Uterus (tissue), 4 donors: ENCODE results near the gene PCNX4. TPM values are rescaled to one million over a fixed set of nuclear protein-coding genes. Genes with fewer than 3 reads are reported as not detected.

Source experiments
- DNase-seq, 2 donors: peaks; one replicate each; pipeline ENCODE4 v3.0.0-alpha.2; 2019 to 2020
- H3K27ac ChIP-seq, 2 donors: fragments of 200-600 bp; sonication (generic); 1 replicate in 1 of 2; 2 replicates in 1 of 2; pipeline ENCODE4 v1.5.1; 2016 to 2018
- H3K27me3 ChIP-seq, 2 donors: fragments of 200-600 bp; sonication (generic); one replicate each; pipeline ENCODE4 v1.5.1; 2018 to 2019; ENCODE audit warnings: control low read depth in 1 of 2
- H3K36me3 ChIP-seq, 2 donors: fragments of 200-600 bp; sonication (generic); one replicate each; pipeline ENCODE4 v1.5.1; 2019; ENCODE audit warnings: control low read depth in 1 of 2
- H3K4me1 ChIP-seq, 2 donors: fragments of 200-600 bp; sonication (generic); one replicate each; pipeline ENCODE4 v1.5.1; 2018 to 2019; ENCODE audit warnings: control low read depth in 1 of 2
- H3K4me3 ChIP-seq, 2 donors: fragments of 200-600 bp; sonication (generic); 1 replicate in 1 of 2; 2 replicates in 1 of 2; pipeline ENCODE4 v1.5.1; 2018 to 2019; ENCODE audit warnings: mild to moderate bottlenecking in 1 of 2
- H3K9me3 ChIP-seq, 2 donors: fragments of 200-600 bp; sonication (generic); one replicate each; pipeline ENCODE4 v1.5.1; 2019; ENCODE audit warnings: control low read depth in 1 of 2
- POLR2A ChIP-seq, 2 donors: fragments of 450-650 bp; IDR thresholded peaks; one replicate each; pipeline ENCODE4 v1.6.1; 2016; ENCODE audit warnings: antibody characterized with exemption in 2 of 2, mild to moderate bottlenecking in 1 of 2, moderate library complexity in 1 of 2
- intact Hi-C: fragments of 100-400 bp; cut with DNase I; formaldehyde crosslinking; loops from one replicate; pipeline ENCODE4 v1.15.1; 2023; ENCODE audit warnings: low total_unique reads
- total RNA-seq, 4 donors: library from RNA; depleted of rRNA in 3 of 4; stranded (reverse); fragments of >200 nt in 3 of 4; gene quantifications; one replicate each; pipeline versions ENCODE4 v1.1.0 to v1.2.4, GENCODE V29; 2014 to 2023
- TF ChIP-seq, protein P1 (sequence below), 4 experiments: fragments of 200-600 bp in 2 of 4; fragments of 450-650 bp in 2 of 4; sonication (generic) in 2 of 4; IDR thresholded peaks; one replicate each; pipeline ENCODE4 v1.5.1; 2016 to 2019; ENCODE audit warnings: antibody characterized with exemption in 4 of 4, mild to moderate bottlenecking in 2 of 4, moderate library complexity in 1 of 4
- donor health status: DM: yes; HTN: yes; CAD: no.

PCNX4 gene
- total RNA-seq, 4 donors from 2014 or later = 30.9 to 163 (median 97.7) TPM

DNA sequence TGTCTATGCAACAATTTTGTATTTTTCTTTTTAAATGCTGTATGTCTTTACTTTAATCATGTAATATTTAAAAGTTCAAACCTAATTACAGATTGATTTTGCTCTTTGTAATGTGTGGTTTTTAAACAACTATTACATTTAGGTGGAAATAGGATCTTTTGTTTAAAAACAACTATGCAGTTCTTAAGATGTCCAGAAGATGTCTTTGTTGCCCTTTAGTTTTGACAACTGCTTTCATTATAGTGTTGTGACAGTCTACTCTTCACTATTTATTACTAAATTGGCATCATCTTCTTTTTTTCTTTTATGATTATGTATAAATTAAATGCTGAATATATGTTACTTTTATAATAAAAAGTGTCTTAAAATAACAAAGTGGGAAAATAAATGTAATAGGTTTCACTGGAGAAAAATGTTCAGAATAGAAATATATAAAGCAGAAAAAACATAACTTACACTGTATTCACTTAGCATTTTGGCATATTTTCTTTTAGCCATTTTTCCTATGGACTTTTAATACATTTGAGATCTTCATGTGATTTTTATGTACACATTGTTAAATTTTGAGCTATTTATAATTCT lies 27.1 kb upstream of the PCNX4 start:
- no peak overlapping the region for H3K4me3 ChIP-seq
- H3K27ac ChIP-seq = no peak overlapping the region
- no peaks in the 10 kb centered on the region for H3K36me3 ChIP-seq
- no peaks in the 10 kb centered on the region for H3K9me3 ChIP-seq
- H3K27me3 ChIP-seq = no peaks in the 10 kb centered on the region
- no peak for TF ChIP-seq POLR2A (IDR thresholded peaks at IDR 0.05)
- TF ChIP-seq, protein P1, sequence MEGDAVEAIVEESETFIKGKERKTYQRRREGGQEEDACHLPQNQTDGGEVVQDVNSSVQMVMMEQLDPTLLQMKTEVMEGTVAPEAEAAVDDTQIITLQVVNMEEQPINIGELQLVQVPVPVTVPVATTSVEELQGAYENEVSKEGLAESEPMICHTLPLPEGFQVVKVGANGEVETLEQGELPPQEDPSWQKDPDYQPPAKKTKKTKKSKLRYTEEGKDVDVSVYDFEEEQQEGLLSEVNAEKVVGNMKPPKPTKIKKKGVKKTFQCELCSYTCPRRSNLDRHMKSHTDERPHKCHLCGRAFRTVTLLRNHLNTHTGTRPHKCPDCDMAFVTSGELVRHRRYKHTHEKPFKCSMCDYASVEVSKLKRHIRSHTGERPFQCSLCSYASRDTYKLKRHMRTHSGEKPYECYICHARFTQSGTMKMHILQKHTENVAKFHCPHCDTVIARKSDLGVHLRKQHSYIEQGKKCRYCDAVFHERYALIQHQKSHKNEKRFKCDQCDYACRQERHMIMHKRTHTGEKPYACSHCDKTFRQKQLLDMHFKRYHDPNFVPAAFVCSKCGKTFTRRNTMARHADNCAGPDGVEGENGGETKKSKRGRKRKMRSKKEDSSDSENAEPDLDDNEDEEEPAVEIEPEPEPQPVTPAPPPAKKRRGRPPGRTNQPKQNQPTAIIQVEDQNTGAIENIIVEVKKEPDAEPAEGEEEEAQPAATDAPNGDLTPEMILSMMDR (IDR thresholded peaks at IDR 0.05) = peak; percentile 50 to 67 (median 56)
- H3K4me1 ChIP-seq = no peaks in the 10 kb centered on the region
- no peak for DNase-seq
- intact Hi-C loops = loop anchor here (10.0 kb wide), 1 partner anchor 120 kb away; no protein-coding TSS in a partner anchor

DNA sequence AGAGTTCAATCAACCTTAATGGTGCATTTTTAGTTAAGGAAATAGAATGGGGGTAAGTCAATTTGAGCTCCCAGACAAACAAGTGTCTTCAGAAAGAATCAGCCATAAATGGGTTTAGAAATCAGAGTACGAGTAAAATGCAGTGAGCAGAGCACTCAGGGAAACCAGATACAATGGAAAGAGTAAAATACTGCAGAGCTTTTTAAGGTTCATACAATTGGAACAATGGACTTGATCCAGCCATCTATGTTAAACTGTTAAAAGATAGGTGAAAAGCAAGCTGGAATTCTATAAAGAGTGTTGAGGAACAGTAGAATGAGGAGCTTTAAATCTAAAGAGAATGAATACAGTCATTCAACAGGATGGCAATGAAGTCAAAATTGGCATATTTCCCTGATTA lies 23.8 kb upstream of the PCNX4 start:
- no peaks in the 10 kb centered on the region for H3K9me3 ChIP-seq
- no peak overlapping the region for H3K27ac ChIP-seq
- no peaks in the 10 kb centered on the region for H3K4me1 ChIP-seq
- no peak overlapping the region for H3K4me3 ChIP-seq
- intact Hi-C loops = loop anchor here (10.0 kb wide), 1 partner anchor 117 kb away; no protein-coding TSS in a partner anchor
- no peaks in the 10 kb centered on the region for H3K36me3 ChIP-seq
- TF ChIP-seq, protein P1 (IDR thresholded peaks at IDR 0.05) = no peak
- no peak for TF ChIP-seq POLR2A (IDR thresholded peaks at IDR 0.05)
- no peak for DNase-seq
- no peaks in the 10 kb centered on the region for H3K27me3 ChIP-seq

DNA sequence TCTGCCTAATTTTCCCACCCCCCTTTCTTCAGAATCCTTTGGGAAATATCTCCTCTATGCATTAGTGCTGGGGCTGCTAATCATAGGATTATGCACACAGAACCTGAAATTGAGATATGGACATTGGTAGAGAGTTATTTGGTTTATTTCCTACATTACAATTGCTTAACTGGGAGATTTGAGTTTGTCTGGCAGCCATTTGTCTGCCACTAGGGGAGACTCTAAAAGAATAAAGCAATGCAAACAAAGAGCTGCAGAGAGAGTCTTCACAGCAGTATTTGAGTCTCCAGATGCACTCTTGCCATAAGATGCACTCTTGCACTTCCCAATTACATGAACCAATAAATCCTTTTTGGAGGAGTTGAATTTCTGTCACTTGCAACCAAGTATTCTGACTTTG lies 12.0 kb upstream of the PCNX4 start:
- H3K27me3 ChIP-seq = no peaks in the 10 kb centered on the region
- intact Hi-C loops = no loop called here
- H3K4me1 ChIP-seq = no peaks in the 10 kb centered on the region
- no peaks in the 10 kb centered on the region for H3K9me3 ChIP-seq
- H3K27ac ChIP-seq = no peak overlapping the region
- no peak overlapping the region for H3K4me3 ChIP-seq
- DNase-seq = no peak
- no peak for TF ChIP-seq POLR2A (IDR thresholded peaks at IDR 0.05)
- H3K36me3 ChIP-seq = no peaks in the 10 kb centered on the region

DNA sequence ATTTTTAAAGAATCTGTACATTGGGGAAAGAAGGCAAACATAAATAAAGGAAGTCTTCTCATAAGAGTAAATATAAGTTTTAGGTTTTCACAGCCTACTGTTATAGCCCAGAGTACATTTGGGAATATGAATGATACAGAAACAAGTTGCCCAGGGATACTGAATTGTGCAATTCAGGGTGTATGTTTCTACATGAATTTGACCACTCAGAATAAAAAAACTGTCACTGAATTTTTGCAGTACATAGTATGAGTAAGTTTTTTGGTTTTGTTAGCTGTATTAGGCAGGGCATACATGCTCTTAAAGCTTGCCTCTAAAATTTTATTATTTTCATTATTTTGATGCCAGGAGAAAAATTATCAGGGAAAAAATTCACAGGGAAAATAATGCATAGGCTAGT lies 6.6 kb upstream of the PCNX4 start:
- DNase-seq = no peak
- Histone ChIP-seq H3K4me3 (no peak overlapping the region), H3K4me1 (no peaks in the 10 kb centered on the region), H3K27ac (no peak overlapping the region), H3K9me3 (no peaks in the 10 kb centered on the region), H3K27me3 (no peaks in the 10 kb centered on the region), H3K36me3 (no peaks in the 10 kb centered on the region)
- no peak for TF ChIP-seq POLR2A (IDR thresholded peaks at IDR 0.05)
- TF ChIP-seq, protein P1 (IDR thresholded peaks at IDR 0.05) = no peak
- intact Hi-C loops = no loop called here

DNA sequence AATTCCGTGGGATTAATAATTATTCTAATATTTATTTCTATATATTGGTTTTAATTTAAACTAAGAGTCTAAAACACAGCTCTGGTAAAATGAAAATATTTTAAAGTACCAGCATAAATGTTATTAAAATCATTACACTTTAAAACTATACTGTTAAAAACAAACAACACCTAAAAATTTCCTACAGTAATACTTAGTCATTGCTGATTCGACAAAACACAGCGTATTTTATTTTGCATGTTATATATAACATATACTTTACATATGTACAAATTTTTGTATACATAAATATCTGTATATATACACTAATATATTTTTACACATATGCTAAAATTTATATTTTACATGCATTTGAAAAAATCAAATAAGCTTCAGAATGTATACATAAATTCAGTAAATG lies 6.0 kb upstream of the PCNX4 start:
- no peaks in the 10 kb centered on the region for H3K36me3 ChIP-seq
- no peak for DNase-seq
- H3K4me1 ChIP-seq = no peaks in the 10 kb centered on the region
- no peaks in the 10 kb centered on the region for H3K27me3 ChIP-seq
- H3K4me3 ChIP-seq = no peak overlapping the region
- intact Hi-C loops = no loop called here
- TF ChIP-seq, protein P1 (IDR thresholded peaks at IDR 0.05) = no peak
- no peak for TF ChIP-seq POLR2A (IDR thresholded peaks at IDR 0.05)
- H3K9me3 ChIP-seq = no peaks in the 10 kb centered on the region
- no peak overlapping the region for H3K27ac ChIP-seq

DNA sequence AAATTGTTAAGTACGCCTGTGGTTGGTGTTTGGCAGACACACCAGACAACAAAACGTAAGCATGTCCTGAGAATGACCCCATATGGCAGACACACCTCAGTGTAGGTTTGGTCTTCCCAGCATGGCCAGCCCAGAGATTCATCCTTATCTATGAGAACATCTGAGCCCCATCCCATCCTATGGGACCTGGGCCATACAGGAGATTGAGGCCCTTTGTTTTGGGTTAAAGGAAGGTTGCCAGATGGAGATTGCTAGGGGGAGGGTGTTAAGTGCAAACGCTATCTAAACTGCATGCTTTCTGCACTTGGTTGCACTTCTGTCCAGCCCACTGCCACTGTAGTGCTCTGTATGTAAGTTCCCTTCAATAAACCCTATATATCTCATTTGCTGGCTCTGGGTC lies 4.1 kb upstream of the PCNX4 start:
- Histone ChIP-seq H3K27ac (no peak overlapping the region), H3K9me3 (no peaks in the 10 kb centered on the region), H3K36me3 (no peaks in the 10 kb centered on the region), H3K27me3 (no peaks in the 10 kb centered on the region), H3K4me1 (no peaks in the 10 kb centered on the region), H3K4me3 (no peak overlapping the region)
- no peak for DNase-seq
- TF ChIP-seq, protein P1 (IDR thresholded peaks at IDR 0.05) = no peak
- TF ChIP-seq POLR2A (IDR thresholded peaks at IDR 0.05) = no peak
- intact Hi-C loops = no loop called here
